Activated CD8-positive, alpha-beta memory T cell treated with anti-CD3 and anti-CD28 coated beads, Interleukin-2, amount 50 U/mL, for 1 hour (primary cell): ENCODE results near the gene KANSL1.
A peak's percentile ranks its signal among the peaks of the same experiment; 100 is the strongest.
"Not testable (repeated sequence)": the region's sequence is repeated elsewhere in the genome, so short reads cannot be mapped to it uniquely, and the experiment has no call there.

Experiments used
- DNase-seq: peaks from one replicate; pipeline ENCODE4 v3.0.0-alpha.2; 2020; ENCODE audit errors: extremely low read depth

Gene KANSL1, protein sequence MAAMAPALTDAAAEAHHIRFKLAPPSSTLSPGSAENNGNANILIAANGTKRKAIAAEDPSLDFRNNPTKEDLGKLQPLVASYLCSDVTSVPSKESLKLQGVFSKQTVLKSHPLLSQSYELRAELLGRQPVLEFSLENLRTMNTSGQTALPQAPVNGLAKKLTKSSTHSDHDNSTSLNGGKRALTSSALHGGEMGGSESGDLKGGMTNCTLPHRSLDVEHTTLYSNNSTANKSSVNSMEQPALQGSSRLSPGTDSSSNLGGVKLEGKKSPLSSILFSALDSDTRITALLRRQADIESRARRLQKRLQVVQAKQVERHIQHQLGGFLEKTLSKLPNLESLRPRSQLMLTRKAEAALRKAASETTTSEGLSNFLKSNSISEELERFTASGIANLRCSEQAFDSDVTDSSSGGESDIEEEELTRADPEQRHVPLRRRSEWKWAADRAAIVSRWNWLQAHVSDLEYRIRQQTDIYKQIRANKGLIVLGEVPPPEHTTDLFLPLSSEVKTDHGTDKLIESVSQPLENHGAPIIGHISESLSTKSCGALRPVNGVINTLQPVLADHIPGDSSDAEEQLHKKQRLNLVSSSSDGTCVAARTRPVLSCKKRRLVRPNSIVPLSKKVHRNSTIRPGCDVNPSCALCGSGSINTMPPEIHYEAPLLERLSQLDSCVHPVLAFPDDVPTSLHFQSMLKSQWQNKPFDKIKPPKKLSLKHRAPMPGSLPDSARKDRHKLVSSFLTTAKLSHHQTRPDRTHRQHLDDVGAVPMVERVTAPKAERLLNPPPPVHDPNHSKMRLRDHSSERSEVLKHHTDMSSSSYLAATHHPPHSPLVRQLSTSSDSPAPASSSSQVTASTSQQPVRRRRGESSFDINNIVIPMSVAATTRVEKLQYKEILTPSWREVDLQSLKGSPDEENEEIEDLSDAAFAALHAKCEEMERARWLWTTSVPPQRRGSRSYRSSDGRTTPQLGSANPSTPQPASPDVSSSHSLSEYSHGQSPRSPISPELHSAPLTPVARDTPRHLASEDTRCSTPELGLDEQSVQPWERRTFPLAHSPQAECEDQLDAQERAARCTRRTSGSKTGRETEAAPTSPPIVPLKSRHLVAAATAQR (N-terminal part only)

DNA sequence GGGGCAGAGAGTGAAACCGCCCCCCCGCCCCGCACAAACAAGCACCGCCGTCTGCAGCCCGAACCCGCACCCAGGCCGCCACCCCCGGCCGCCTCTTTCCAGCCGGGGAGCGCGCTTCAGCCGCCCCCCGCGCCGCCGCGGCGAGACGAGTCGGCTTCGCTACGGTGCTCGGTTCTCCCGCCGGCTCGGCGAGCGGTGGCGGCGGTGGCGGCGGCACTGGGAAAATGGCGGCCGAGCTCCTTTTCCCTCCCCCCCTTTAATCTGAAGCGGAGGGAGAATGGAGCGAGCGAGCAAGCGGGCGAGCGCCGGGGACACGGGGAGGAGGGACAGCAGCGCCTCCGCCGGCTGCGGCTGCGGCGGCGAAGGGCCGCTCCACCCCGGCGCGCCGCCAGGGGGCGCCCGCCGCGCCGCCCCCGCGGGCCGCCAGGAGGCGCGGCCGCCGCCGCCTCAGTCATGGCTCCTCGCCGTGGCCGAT lies at the start of gene KANSL1:
Gene KANSL1, minus strand, starts transcription at position 279 of the 475 bp plus-strand sequence. CDS start 21,286 bp downstream, outside the sequence.
- DNase-seq, result peak; percentile 74

DNA sequence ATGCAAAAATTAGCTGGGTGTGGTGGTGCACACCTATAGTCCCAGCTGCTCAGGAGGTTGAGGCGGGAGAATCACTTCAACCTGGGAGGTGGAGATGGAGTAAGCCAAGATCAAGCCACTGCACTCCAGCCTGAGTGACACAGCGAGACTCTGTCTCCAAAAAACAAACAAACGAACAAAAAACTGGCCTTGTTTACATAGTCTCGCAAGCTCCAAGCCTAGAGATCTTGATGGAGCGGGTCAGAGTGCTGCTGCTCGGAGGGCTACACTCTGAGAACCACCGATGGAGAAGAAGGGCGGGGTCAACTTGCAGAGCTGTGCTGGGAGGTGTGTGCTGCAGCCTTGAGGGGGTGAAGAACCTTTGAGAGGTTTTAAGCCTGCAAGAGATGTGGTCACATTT lies 38.1 kb upstream of the KANSL1 start:
- not testable (repeated sequence) for DNase-seq

DNA sequence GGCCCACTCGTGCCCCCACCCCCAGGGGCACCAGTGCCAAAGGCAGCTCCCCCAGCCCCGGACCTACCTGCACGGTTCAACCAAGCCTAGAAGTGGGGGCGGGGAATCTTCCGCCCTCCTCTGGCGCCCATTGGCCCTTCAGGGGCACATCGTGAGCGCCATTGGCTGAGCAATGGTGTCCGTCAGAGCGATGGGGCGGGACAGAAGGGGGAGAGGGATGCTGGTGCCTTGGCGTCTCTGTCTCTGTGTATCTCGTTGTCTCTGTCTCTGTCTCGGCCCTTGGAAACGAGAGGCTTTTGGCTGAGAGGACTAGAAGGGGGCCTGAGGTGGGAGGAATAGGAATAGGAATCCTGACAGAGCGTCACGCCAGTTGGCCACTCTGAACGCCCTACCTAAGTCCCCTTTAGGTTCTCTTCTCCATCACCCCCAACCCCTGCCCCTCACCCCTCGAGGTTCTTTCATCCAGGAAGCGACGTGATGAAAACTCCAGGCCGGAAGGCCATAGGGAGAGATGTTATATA lies 32.1 kb upstream of the KANSL1 start:
- peak; percentile 68 for DNase-seq

DNA sequence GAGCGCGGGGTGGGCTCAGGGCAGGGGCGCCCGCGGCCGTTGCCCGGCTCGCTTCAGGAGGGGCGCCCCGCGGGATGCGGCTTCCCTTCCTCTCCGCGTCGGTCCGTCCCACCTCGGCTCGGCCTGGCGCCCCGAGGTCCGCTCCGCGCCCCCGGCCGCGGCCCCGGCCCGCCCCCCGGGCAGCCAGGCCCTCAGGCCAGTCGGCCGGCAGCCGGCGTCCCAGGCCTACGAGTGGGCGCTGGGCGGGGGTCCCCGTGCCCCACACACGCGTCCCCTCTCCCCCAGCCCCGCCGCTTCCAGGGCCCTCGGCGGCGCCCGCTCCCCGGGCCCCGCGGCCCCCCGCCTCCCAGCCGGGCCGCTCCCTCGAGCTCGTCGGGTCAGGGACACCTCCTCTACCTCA lies 31.6 kb upstream of the KANSL1 start:
- DNase-seq, result not testable (repeated sequence)

DNA sequence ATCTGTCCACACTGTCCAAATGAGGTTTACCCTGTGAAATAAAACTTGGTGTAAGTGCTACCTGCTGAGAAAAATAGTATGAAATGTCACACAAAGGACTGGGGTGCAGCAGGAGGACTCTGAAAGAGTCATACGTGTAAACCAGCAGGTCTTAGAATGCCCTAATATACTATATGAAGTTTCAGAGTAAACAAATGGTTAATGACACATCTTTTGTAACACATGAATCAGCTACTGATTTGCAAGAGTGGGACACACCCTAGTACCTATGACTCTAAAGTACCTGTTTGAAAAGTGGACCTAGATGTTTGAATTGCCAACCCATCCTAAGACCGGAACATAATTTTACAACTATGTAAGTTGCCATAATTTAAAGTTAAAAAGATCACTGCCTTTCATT lies 29.8 kb upstream of the KANSL1 start:
- not testable (repeated sequence) for DNase-seq

DNA sequence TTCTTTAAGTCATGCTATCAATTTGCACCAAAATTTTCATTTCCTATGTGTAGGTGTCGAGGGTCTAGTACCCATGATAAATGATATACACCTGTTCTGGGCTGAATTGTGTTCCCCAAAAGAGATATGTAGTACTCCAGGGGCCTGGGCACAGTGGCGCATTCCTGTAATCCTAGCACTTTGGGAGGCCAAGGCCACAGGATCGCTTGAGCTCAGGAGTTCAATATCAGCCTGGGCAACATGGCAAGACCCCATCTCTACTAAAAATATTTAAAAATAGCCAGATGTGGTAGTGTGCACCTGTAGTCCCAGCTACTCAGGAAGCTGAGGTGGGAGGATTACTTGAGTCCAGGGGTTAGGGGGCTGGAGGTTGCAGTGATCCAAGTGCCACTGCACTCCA lies 23.5 kb upstream of the KANSL1 start:
- DNase-seq, result no peak

DNA sequence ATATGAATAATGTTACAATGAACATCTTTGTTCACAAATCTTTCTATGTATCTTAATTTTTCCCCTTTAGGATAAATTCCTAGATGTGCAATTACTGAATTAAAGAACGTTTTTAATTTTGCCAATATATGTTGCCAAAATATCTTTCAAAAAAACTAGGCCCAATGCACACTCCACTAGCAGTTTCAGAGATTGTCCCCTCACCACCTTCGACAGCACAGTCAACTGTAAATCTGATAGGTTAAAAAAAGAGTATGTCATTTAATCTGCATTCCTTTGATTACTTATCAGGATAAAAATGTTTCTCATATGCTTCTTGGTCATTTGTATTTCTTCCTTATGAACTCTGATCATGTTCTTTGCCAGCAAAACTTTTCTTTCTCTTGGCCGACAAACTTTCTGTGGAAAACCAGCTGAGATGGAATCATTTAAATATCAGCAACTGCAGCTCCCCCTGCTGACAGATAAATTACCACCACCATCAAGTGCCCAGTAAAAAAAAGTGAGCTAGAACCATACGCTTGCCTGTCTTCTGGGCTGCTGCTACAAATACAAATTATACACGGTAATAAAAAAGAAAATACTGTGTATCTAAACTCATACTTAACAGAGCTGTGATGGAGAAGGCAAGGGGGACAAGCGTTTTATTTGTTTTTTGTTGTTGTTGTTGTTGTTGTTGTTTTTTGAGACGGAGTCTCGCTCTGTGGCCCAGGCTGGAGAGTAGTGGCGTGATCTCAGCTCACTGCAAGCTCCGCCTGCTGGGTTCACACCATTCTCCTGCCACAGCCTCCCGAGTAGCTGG lies 19.6 kb upstream of the KANSL1 start:
- no peak for DNase-seq

DNA sequence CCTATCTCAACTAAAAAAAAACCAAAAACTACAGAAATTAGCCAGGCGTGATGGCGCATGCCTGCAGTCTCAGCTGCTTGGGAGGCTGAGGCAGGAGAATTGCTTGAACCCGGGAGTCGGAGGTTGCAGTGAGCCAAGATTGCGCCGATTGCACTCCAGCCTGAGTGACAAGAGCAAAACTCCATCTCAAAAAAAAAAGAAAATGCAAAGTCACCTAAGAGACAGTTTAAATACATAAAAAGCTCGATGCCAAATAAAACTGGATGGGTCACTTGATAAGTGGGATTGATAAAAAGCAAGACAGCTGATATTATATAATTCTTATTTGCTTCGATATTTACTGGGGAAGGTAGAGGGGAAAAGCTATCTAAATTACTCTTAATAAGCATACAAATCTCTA lies 15.8 kb upstream of the KANSL1 start:
- no peak for DNase-seq

DNA sequence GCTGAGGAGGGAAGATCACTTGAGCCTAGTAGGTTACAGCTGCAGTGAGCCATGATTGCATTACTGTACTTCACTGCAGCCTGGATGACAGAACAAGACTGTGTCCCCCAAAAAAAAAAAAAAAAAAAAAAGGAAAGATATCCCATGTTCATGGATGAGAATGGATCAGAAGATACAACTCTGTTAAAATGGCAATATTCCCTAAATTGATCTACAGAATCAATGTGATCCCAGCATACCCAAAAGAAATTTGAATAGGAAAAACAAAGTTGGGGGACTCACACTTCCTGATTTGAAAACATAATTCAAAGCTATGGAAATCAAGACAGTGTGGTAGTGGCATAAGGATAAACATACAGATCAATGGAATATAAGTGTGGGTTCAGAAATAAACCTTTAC lies 12.7 kb upstream of the KANSL1 start:
- no peak for DNase-seq

DNA sequence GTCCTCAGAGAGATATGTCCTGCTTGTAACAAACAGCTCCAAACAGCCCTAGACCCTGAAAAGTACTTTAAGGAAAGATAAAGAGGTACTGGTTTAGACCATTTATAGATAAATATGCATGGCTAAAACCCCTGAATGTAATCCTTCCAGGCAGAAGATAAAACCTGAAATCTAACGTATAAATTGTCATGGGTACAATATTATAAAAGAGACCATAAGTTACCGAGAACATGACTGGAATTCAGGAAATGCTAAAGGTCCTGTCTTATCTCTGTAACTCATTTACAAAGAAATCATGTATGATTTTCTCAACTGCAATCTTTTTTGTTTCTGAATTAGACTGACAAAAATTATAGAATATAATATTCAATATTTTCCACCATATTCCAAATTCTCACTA lies 9.2 kb upstream of the KANSL1 start:
- DNase-seq, result no peak

DNA sequence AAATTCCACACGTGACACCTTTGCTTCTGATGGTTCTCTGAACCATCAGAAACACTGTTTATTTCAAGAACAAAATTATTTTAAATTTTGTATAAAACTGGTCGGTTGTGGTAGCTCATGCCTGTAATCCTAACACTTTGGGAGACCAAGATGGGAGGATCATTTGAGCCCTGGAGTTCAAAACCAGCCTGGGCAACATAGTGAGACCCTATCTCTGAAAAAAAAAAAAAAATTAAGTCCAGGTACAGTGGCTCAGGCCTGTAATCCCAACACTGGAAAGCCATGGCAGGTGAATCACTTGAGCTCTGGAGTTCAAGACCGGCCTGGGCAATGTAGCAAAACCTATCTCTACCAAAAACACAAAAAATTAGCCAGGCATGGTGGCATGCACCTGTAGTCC lies 8.3 kb upstream of the KANSL1 start:
- DNase-seq, result no peak

DNA sequence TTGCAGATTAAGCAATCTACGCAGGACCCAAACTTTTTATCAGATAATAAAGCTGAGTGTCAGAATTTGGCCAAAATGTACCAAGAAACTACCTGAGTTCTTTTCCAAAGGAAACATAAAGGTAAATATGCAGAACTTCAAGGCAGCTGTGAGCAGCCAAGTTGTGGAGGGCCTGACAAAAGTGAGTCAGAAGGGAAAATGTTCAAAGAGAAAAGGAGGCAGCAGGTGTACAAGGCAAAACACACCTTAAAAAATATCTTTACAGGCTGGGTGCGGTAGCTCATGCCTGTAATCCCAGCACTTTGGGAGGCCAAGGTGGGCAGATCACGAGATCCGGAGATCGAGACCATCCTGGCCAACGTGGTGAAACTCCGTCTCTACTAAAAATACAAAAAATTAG lies 7.0 kb upstream of the KANSL1 start:
- DNase-seq, result no peak

DNA sequence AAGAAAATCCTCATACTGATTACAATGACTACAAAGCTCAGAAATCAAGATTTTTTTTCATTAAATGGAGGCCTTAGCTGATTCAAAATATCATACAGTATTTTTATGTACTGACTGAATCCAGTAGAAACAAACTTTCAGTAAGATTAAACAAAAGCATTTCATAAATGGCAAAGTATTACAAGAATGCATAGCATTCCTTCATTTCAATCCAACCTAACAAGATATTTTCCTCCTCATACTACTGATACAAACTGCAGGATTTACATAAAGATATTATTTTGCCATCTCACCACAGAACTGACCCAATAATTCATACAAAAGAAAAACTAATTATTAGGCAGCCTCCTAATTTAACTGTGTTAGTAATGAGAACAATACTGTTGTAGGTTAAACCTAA lies 6.2 kb upstream of the KANSL1 start:
- no peak for DNase-seq

DNA sequence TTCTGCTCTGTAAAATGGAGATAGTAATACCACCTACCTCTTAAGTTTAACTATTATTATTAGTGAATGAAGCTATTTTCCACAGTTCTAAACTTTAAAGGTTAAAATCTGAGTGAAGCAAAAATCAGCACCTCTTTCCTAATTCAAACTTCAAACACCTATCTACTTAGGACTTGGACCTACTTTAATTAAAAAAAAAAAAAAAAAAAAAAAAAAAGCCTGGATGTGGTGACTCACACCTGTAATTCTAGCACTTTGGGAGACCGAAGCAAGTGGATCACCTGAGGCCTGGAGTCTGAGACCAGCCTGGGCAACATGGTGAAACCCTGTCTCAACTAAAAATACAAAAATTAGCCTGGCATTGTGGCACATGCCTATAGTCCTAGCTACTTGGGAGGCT lies 5.0 kb upstream of the KANSL1 start:
- DNase-seq, result no peak

DNA sequence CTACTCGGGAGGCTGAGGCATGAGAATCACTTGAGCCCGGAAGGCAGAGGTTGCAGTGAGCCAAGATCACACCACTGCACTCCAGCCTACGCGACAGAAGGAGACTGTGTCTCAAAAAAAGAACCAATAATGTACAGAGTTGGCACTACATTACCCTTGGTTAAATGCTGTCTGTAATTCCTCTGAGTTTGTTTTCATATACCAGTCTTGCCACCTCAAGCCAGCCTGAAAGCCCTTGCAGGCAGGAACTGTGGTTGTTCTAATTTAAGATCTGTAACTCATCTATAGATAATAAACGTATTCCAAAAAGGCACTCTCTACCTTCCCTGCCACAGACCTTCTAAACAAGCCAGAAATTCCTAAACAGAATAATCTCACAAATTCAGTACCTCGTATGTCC lies 4.3 kb upstream of the KANSL1 start:
- no peak for DNase-seq

DNA sequence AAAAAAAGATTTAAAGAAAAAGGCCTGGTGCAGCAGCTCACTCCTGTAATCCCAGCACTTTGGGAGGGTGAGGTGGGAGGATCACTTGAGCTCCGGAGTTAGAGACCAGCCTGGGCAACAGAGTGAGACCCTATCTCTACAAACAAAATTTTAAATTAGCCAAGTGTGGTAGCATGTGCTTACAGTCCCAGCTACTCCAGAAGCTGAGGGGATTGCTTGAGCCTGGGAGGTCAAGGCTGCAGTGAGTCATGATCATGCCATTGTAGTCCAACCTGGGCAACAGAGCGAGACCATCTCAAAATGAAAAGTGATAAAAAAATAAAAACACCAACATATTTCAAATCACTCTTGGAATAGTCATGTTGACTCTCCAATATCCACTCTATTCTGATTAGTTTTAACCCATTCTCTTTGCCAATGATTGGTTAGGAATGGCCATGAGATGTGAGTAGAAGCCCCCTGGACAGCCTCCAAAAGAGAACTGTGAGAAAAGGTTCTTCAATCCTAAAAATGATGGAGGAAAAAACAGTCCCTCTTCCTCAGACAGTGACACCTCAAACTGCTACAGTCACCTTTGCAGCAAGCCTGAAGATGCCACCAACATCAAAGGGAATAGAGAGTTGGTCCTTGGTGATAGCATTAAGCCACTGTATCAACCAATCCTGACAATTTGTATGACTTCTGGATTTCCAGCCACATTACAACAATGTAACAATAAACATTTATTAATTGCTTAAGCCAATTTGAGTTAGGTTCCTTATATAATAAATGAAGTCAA lies 2.9 kb upstream of the KANSL1 start:
- no peak for DNase-seq

DNA sequence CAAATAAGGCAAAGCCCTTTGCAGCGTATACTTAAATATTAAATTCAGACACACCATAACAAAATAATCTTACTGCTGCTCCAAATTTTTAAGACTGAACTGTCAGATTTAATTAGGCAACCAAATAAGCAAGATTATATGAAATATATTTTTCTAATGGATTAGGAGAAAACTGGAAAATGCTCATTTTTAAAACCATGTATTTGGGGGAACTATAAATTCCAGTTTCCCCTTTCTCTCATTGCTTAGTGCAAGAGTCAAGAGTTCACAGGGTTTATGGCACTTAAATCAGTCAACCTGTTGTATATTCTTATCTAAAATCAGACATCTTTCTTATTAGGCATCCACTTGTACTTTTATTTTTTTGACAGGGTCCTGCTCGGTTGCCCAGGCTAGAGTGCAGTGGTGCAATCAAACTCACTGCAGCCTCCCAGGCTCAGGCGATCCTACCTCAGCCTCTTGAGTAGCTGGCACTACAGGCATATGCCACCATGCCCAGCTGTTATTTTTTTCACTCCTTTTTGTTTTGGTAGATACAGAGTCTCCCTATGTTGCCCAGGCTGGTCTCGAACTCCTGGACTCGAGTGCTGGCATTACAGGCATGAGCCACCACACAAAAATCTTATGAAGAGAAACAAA lies 2.1 kb upstream of the KANSL1 start:
- no peak for DNase-seq

DNA sequence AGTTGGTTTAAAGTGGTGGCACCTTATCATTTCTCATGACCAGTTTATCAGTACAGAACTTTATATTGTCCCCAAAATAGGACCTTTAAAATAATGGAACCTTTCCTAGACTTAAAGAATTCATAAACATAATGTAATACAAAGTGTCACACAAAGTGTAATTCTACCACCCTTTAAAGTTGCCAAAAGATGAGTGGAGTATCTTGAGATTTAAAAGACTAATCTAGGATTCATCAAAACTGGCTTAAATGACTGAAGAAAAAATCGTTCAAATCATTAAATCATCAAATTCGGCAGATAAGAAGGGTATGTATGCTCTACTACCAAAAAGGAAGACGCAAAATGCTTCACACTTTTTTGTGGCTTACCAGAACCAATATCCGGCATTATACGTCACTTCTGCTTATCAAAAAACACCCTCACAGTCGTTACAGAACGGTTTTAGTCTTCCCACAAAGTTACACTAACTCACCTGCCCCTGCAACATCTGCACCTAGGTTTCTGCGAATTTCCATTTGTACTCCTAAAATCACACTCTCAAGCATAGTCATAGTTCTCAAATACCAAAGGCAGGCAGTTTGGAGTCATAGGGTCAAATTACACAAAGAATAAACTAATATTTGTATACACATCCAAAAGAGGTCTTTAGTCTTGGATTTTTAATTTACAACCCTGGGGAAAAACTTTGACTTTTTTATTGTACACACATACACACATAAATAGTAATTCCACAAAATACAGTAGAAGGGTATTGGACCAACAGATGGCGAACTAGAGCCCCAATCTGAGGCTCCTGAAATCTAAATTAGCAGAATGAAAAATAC lies 1.4 kb upstream of the KANSL1 start:
- DNase-seq, result peak; percentile 51
